HG02885 (cell line): ENCODE measurements around the gene GRIK5.
"Not testable (repeated sequence)": the region's sequence is repeated elsewhere in the genome, so short reads cannot be mapped to it uniquely, and the experiment has no call there.

ENCODE experiments used
- ATAC-seq: cut with Tn5 transposase; IDR thresholded peaks from one replicate; pipeline ENCODE4 v1.9.1; 2021; ENCODE audit warnings: mild to moderate bottlenecking; ENCODE audit not compliant: unreplicated experiment, poor library complexity

Gene GRIK5

GRCh38 chr19:42069619-42070351 is at the start of gene GRIK5:
Gene GRIK5 (minus strand): TSS chr19:42070206. CDS start chr19:42065770, 4,436 bp downstream.
- no peak for ATAC-seq

GRCh38 chr19:42117076-42117475 is 47.1 kb upstream of the GRIK5 start:
- no peak for ATAC-seq

GRCh38 chr19:42116308-42117075 is 46.5 kb upstream of the GRIK5 start:
- ATAC-seq = no peak

GRCh38 chr19:42115705-42116104 is 45.7 kb upstream of the GRIK5 start:
- no peak for ATAC-seq

- ATAC-seq = no peak
Measured at GRCh38 chr19:42115219-42115618, 45.2 kb upstream of the GRIK5 start.

- ATAC-seq = peak; percentile 71
Measured at GRCh38 chr19:42114412-42114811, 44.4 kb upstream of the GRIK5 start.

GRCh38 chr19:42113641-42114348 is 43.8 kb upstream of the GRIK5 start:
- peak; percentile 56 for ATAC-seq

GRCh38 chr19:42111811-42112210 is 41.8 kb upstream of the GRIK5 start:
- no peak for ATAC-seq

- no peak for ATAC-seq
Measured at GRCh38 chr19:42111384-42111783, 41.4 kb upstream of the GRIK5 start.

GRCh38 chr19:42110658-42111057 is 40.7 kb upstream of the GRIK5 start:
- ATAC-seq = no peak

- no peak for ATAC-seq
Measured at GRCh38 chr19:42109896-42110295, 39.9 kb upstream of the GRIK5 start.

- peak; percentile 66 for ATAC-seq
Measured at GRCh38 chr19:42108527-42109389, 38.8 kb upstream of the GRIK5 start.

- no peak for ATAC-seq
Measured at GRCh38 chr19:42105368-42105767, 35.4 kb upstream of the GRIK5 start.

- ATAC-seq = no peak
Measured at GRCh38 chr19:42102877-42103276, 32.9 kb upstream of the GRIK5 start.

- not testable (repeated sequence) for ATAC-seq
Measured at GRCh38 chr19:42100241-42100640, 30.2 kb upstream of the GRIK5 start.

GRCh38 chr19:42099336-42099925 is 29.4 kb upstream of the GRIK5 start:
- ATAC-seq = no peak

GRCh38 chr19:42098781-42099180 is 28.8 kb upstream of the GRIK5 start:
- ATAC-seq = no peak

- no peak for ATAC-seq
Measured at GRCh38 chr19:42097461-42097860, 27.5 kb upstream of the GRIK5 start.

GRCh38 chr19:42096255-42096837 is 26.3 kb upstream of the GRIK5 start:
- ATAC-seq = no peak
